Measurements from ENCODE around the gene LIMD2.
A peak's percentile ranks its signal among the peaks of the same experiment; 100 is the strongest.

Gene LIMD2

GRCh38 chr17:63679214-63679613 lies 20.7 kb downstream of the LIMD2 start:
- no peak for DNase-seq

- no peak for DNase-seq
These were observed 23.3 kb downstream of the LIMD2 start for GRCh38 chr17:63676584-63676983.

GRCh38 chr17:63675607-63676546 lies 24.0 kb downstream of the LIMD2 start:
- peak; percentile 77 for DNase-seq

- DNase-seq: peak; percentile 66
These were observed 24.7 kb downstream of the LIMD2 start for GRCh38 chr17:63675231-63675606.

GRCh38 chr17:63672856-63673255 lies 27.1 kb downstream of the LIMD2 start:
- no peak for DNase-seq

GRCh38 chr17:63665527-63666214 lies 34.3 kb downstream of the LIMD2 start:
- no peak for DNase-seq

- no peak for DNase-seq
These were observed 40.1 kb downstream of the LIMD2 start for GRCh38 chr17:63659850-63660249.

- DNase-seq: no peak
These were observed 41.6 kb downstream of the LIMD2 start for GRCh38 chr17:63658366-63658765.

GRCh38 chr17:63657786-63658185 lies 42.1 kb downstream of the LIMD2 start:
- DNase-seq: no peak

- no peak for DNase-seq
These were observed 46.9 kb downstream of the LIMD2 start for GRCh38 chr17:63653050-63653449.

- DNase-seq: no peak
These were observed 47.8 kb downstream of the LIMD2 start for GRCh38 chr17:63652106-63652505.

- no peak for DNase-seq
These were observed 50.1 kb downstream of the LIMD2 start for GRCh38 chr17:63649813-63650212.

- DNase-seq: no peak
These were observed 52.0 kb downstream of the LIMD2 start for GRCh38 chr17:63647936-63648335.

GRCh38 chr17:63647065-63647725 lies 52.7 kb downstream of the LIMD2 start:
- no peak for DNase-seq

- no peak for DNase-seq
These were observed 53.5 kb downstream of the LIMD2 start for GRCh38 chr17:63646488-63646806.

Data from NCI-H69 (cell line).